Neuronal stem cell (in vitro differentiated cells): ENCODE measurements around the gene MED13L.

Experiments
- DNase-seq: peaks from one replicate; pipeline ENCODE4 v3.0.0-alpha.2; 2013; ENCODE audit warnings: low spot score
- H2AFZ ChIP-seq: one replicate; pipeline ENCODE4 v1.6.1; 2013; ENCODE audit warnings: mild to moderate bottlenecking, low read length, inconsistent platforms
- H2AK5ac ChIP-seq: 2 replicates; pipeline ENCODE4 v1.6.1; 2013; ENCODE audit warnings: low read depth, mild to moderate bottlenecking, inconsistent platforms, low read length, moderate library complexity, mixed read lengths
- H2BK120ac ChIP-seq: 2 replicates; pipeline ENCODE4 v1.6.1; 2013; ENCODE audit warnings: low read depth, mild to moderate bottlenecking, inconsistent platforms, low read length, moderate library complexity, mixed read lengths
- H2BK12ac ChIP-seq: one replicate; pipeline ENCODE4 v1.6.1; 2013; ENCODE audit warnings: low read length, inconsistent platforms
- H2BK15ac ChIP-seq: 2 replicates; pipeline ENCODE4 v1.6.1; 2013; ENCODE audit warnings: mild to moderate bottlenecking, low read length, inconsistent platforms, mixed read lengths
- H2BK5ac ChIP-seq: one replicate; pipeline ENCODE4 v1.6.1; 2013; ENCODE audit warnings: inconsistent platforms, mild to moderate bottlenecking, low read length, moderate library complexity
- H3K14ac ChIP-seq: one replicate; pipeline ENCODE4 v1.6.1; 2013; ENCODE audit warnings: low read length, inconsistent platforms
- H3K18ac ChIP-seq: 2 replicates; pipeline ENCODE4 v1.6.1; 2013; ENCODE audit warnings: low read length, inconsistent platforms
- H3K23ac ChIP-seq: 2 replicates; pipeline ENCODE4 v1.6.1; 2013; ENCODE audit warnings: low read depth, mild to moderate bottlenecking, mixed read lengths, low read length, inconsistent platforms; ENCODE audit not compliant: poor library complexity
- H3K27ac ChIP-seq: replicated peaks from 3 replicates; pipeline ENCODE4 v1.5.1; 2013; ENCODE audit warnings: low read length, inconsistent platforms
- H3K27me3 ChIP-seq, 3 experiments: 2 replicates each; pipeline ENCODE4 v1.6.1; 2013; ENCODE audit warnings: low read length in 3 of 3, mild to moderate bottlenecking in 2 of 3, inconsistent platforms in 1 of 3, low read depth in 1 of 3, mixed read lengths in 1 of 3, moderate library complexity in 1 of 3; ENCODE audit not compliant: control insufficient read depth in 3 of 3, insufficient read depth in 3 of 3
- H3K36me3 ChIP-seq, 2 donors: replicated peaks in 1 of 2; 2 replicates each; pipeline ENCODE4 v1.6.1; 2013; ENCODE audit warnings: low read length in 2 of 2; ENCODE audit not compliant: control insufficient read depth in 2 of 2, insufficient read depth in 2 of 2
- H3K4ac ChIP-seq: 2 replicates; pipeline ENCODE4 v1.6.1; 2013; ENCODE audit warnings: inconsistent platforms, mild to moderate bottlenecking, low read length, moderate library complexity
- H3K4me1 ChIP-seq, 2 donors: 1 replicate in 1 of 2; 2 replicates in 1 of 2; pipeline ENCODE4 v1.6.1; 2013; ENCODE audit warnings: low read length in 2 of 2, low read depth in 1 of 2; ENCODE audit not compliant: control insufficient read depth in 2 of 2, insufficient read depth in 1 of 2
- H3K4me2 ChIP-seq: one replicate; pipeline ENCODE4 v1.6.1; 2013; ENCODE audit warnings: mild to moderate bottlenecking, low read length, inconsistent platforms; ENCODE audit not compliant: insufficient read depth, poor library complexity, severe bottlenecking
- H3K4me3 ChIP-seq, 2 donors: 2 replicates each; pipeline ENCODE4 v1.5.1; 2013; ENCODE audit warnings: low read length in 2 of 2, mild to moderate bottlenecking in 2 of 2, inconsistent platforms in 1 of 2, moderate library complexity in 1 of 2
- H3K79me1 ChIP-seq: one replicate; pipeline ENCODE4 v1.6.1; 2013; ENCODE audit warnings: low read depth, mild to moderate bottlenecking, inconsistent platforms, low read length, moderate library complexity
- H3K9ac ChIP-seq: one replicate; pipeline ENCODE4 v1.6.1; 2013; ENCODE audit warnings: mild to moderate bottlenecking, low read depth, low read length, inconsistent platforms; ENCODE audit not compliant: poor library complexity
- H3K9me3 ChIP-seq, 2 donors: replicated peaks in 1 of 2; 2 replicates each; pipeline versions ENCODE3 to v1.6.1; 2013; ENCODE audit warnings: low read length in 2 of 2, mild to moderate bottlenecking in 2 of 2, inconsistent platforms in 1 of 2, low read depth in 1 of 2, mixed read lengths in 1 of 2, moderate library complexity in 1 of 2; ENCODE audit not compliant: control insufficient read depth in 2 of 2, insufficient read depth in 1 of 2
- H4K8ac ChIP-seq: one replicate; pipeline ENCODE4 v1.6.1; 2013; ENCODE audit warnings: low read depth, mild to moderate bottlenecking, inconsistent platforms, low read length, moderate library complexity
- H4K91ac ChIP-seq: one replicate; pipeline ENCODE4 v1.6.1; 2013; ENCODE audit warnings: low read length, low read depth, mild to moderate bottlenecking, inconsistent platforms; ENCODE audit not compliant: poor library complexity
- WGBS, 2 donors: extraction: QIAGEN DNeasy Blood & Tissue Kit; methylation state at CpG; one replicate each; pipeline ENCODE4 v1.1.7; 2013; ENCODE audit warnings: missing lambda C conversion rate in 2 of 2, mixed read lengths in 1 of 2; ENCODE audit not compliant: insufficient read length in 2 of 2, insufficient replicate concordance in 1 of 2; ENCODE audit errors: extremely low coverage in 2 of 2; 5-methylcytosine and 5-hydroxymethylcytosine counted together

The MED13L gene

GRCh38 chr12:115938794-115939377, 338.6 kb downstream of the MED13L start:
- Histone ChIP-seq H2AFZ (no peak overlapping the region), H2BK5ac (no peak overlapping the region), H3K23ac (no peak overlapping the region), H3K4me3 (no peak overlapping the region), H4K91ac (no peak overlapping the region), H3K18ac (no peak overlapping the region), H3K9ac (no peak overlapping the region), H3K14ac (no peak overlapping the region), H2AK5ac (no peak overlapping the region), H3K4ac (no peak overlapping the region), H3K79me1 (no peaks in the 10 kb centered on the region), H4K8ac (no peak overlapping the region), H3K27ac (no peak overlapping the region), H2BK12ac (no peak overlapping the region), H3K9me3 (peaks cover 0 to 2% of the 10 kb centered on the region in 2 donors), H2BK120ac (no peak overlapping the region), H2BK15ac (no peak overlapping the region), H3K27me3 (no peaks in the 10 kb centered on the region), H3K4me1 (no peaks in the 10 kb centered on the region), H3K4me2 (no peak overlapping the region), H3K36me3 (no peaks in the 10 kb centered on the region)
- no CpG with 5 or more reads among the region's 1 CpG for WGBS, 2 donors
- no peak for DNase-seq

GRCh38 chr12:115936997-115937916, 340.2 kb downstream of the MED13L start:
- no peak overlapping the region for H2BK120ac ChIP-seq
- H4K8ac ChIP-seq: no peak overlapping the region
- no CpG with 5 or more reads among the region's 8 CpGs for WGBS, 2 donors
- peaks cover 0 to 2% of the 10 kb centered on the region in 2 donors for H3K9me3 ChIP-seq
- no peak overlapping the region for H3K4me2 ChIP-seq
- H3K4me3 ChIP-seq: no peak overlapping the region
- no peak overlapping the region for H2BK15ac ChIP-seq
- no peaks in the 10 kb centered on the region for H3K27me3 ChIP-seq
- H3K27ac ChIP-seq: no peak overlapping the region
- no peaks in the 10 kb centered on the region for H3K36me3 ChIP-seq
- no peaks in the 10 kb centered on the region for H3K79me1 ChIP-seq
- no peak overlapping the region for H2AFZ ChIP-seq
- H2BK5ac ChIP-seq: no peak overlapping the region
- H3K14ac ChIP-seq: no peak overlapping the region
- no peak overlapping the region for H4K91ac ChIP-seq
- H3K18ac ChIP-seq: no peak overlapping the region
- no peak for DNase-seq
- H2AK5ac ChIP-seq: no peak overlapping the region
- no peaks in the 10 kb centered on the region for H3K4me1 ChIP-seq
- no peak overlapping the region for H3K23ac ChIP-seq
- H3K9ac ChIP-seq: no peak overlapping the region
- no peak overlapping the region for H2BK12ac ChIP-seq
- H3K4ac ChIP-seq: no peak overlapping the region

GRCh38 chr12:115934877-115935276, 342.6 kb downstream of the MED13L start:
- no peak overlapping the region for H2AFZ ChIP-seq
- H3K9ac ChIP-seq: no peak overlapping the region
- no peaks in the 10 kb centered on the region for H3K4me1 ChIP-seq
- no peak overlapping the region for H3K14ac ChIP-seq
- no peak overlapping the region for H2BK12ac ChIP-seq
- no peak overlapping the region for H2BK5ac ChIP-seq
- H2AK5ac ChIP-seq: no peak overlapping the region
- H3K4me2 ChIP-seq: no peak overlapping the region
- H3K4me3 ChIP-seq: no peak overlapping the region
- H4K8ac ChIP-seq: no peak overlapping the region
- H3K36me3 ChIP-seq: no peaks in the 10 kb centered on the region
- H3K18ac ChIP-seq: no peak overlapping the region
- no peaks in the 10 kb centered on the region for H3K27me3 ChIP-seq
- H3K23ac ChIP-seq: no peak overlapping the region
- H3K4ac ChIP-seq: no peak overlapping the region
- WGBS, 2 donors: no CpG with 5 or more reads among the region's 7 CpGs
- no peak overlapping the region for H2BK120ac ChIP-seq
- no peak overlapping the region for H3K27ac ChIP-seq
- H3K79me1 ChIP-seq: no peaks in the 10 kb centered on the region
- H2BK15ac ChIP-seq: no peak overlapping the region
- DNase-seq: no peak
- H4K91ac ChIP-seq: no peak overlapping the region
- no peaks in the 10 kb centered on the region for H3K9me3 ChIP-seq

GRCh38 chr12:115934046-115934445, 343.4 kb downstream of the MED13L start:
- no CpG with 5 or more reads among the region's 3 CpGs for WGBS, 2 donors
- Histone ChIP-seq H3K14ac (no peak overlapping the region), H3K18ac (no peak overlapping the region), H3K27ac (no peak overlapping the region), H2BK120ac (no peak overlapping the region), H3K4me2 (no peak overlapping the region), H2BK12ac (no peak overlapping the region), H4K91ac (no peak overlapping the region), H3K36me3 (no peaks in the 10 kb centered on the region), H3K4ac (no peak overlapping the region), H3K27me3 (no peaks in the 10 kb centered on the region), H2AFZ (no peak overlapping the region), H2BK5ac (no peak overlapping the region), H3K4me3 (no peak overlapping the region), H3K23ac (no peak overlapping the region), H4K8ac (no peak overlapping the region), H2AK5ac (no peak overlapping the region), H2BK15ac (no peak overlapping the region), H3K4me1 (no peaks in the 10 kb centered on the region), H3K9me3 (no peaks in the 10 kb centered on the region), H3K9ac (no peak overlapping the region), H3K79me1 (no peaks in the 10 kb centered on the region)
- DNase-seq: no peak
